ENCODE data around the gene EIF3F.

Gene EIF3F

GRCh38 chr11:8038811-8039529, 51.8 kb downstream of the EIF3F start:
- no peak overlapping the region for H3K27ac ChIP-seq (ENCODE audit: insufficient read depth in 1 of 2, low read depth in 1 of 2, low read length in 2 of 2, poor library complexity in 1 of 2, severe bottlenecking in 2 of 2)
- ChIA-PET POLR2A (no interaction called here), CTCF (interaction anchor here (15.9 kb wide), 1 partner anchor 54 kb away, joined by 278 read pairs; no protein-coding TSS in a partner anchor)
- DNase-seq = no peak
- H3K4me1 ChIP-seq (ENCODE audit: control extremely low read depth in 1 of 4, control insufficient read depth in 4 of 4, insufficient read depth in 4 of 4, low read length in 3 of 4) = no peaks in the 10 kb centered on the region
- H3K36me3 ChIP-seq (ENCODE audit: control insufficient read depth in 4 of 4, insufficient read depth in 4 of 4, low read length in 3 of 4) = no peaks in the 10 kb centered on the region
- H3K27me3 ChIP-seq (replicated peaks in 2 of 5; ENCODE audit: control insufficient read depth in 4 of 5, insufficient read depth in 5 of 5, low read length in 4 of 5) = no peaks in the 10 kb centered on the region
- 81% methylated on average over 7 of the region's 12 CpGs for WGBS (ENCODE audit: insufficient coverage)
- H3K9me3 ChIP-seq (ENCODE audit: control extremely low read depth in 1 of 5, control insufficient read depth in 4 of 5, insufficient read depth in 2 of 5, low read depth in 1 of 5, low read length in 4 of 5) = peaks cover 0 to 2% (median 0%) of the 10 kb centered on the region in 5 experiments
- no peak overlapping the region for H3K4me3 ChIP-seq (ENCODE audit: control insufficient read depth in 1 of 7, extremely low read depth in 1 of 7, insufficient read depth in 4 of 7, low read depth in 2 of 7, low read length in 6 of 7)

GRCh38 chr11:8039530-8040260, 52.6 kb downstream of the EIF3F start:
- Histone ChIP-seq H3K9me3 (ENCODE audit: control extremely low read depth in 1 of 5, control insufficient read depth in 4 of 5, insufficient read depth in 2 of 5, low read depth in 1 of 5, low read length in 4 of 5) (peaks cover 0 to 2% (median 0%) of the 10 kb centered on the region in 5 experiments), H3K36me3 (ENCODE audit: control insufficient read depth in 4 of 4, insufficient read depth in 4 of 4, low read length in 3 of 4) (no peaks in the 10 kb centered on the region), H3K4me1 (ENCODE audit: control extremely low read depth in 1 of 4, control insufficient read depth in 4 of 4, insufficient read depth in 4 of 4, low read length in 3 of 4) (no peaks in the 10 kb centered on the region), H3K27me3 (replicated peaks in 2 of 5; ENCODE audit: control insufficient read depth in 4 of 5, insufficient read depth in 5 of 5, low read length in 4 of 5) (peaks cover 0 to 3% (median 0%) of the 10 kb centered on the region in 5 experiments), H3K27ac (ENCODE audit: insufficient read depth in 1 of 2, low read depth in 1 of 2, low read length in 2 of 2, poor library complexity in 1 of 2, severe bottlenecking in 2 of 2) (no peak overlapping the region), H3K4me3 (ENCODE audit: control insufficient read depth in 1 of 7, extremely low read depth in 1 of 7, insufficient read depth in 4 of 7, low read depth in 2 of 7, low read length in 6 of 7) (no peak overlapping the region)
- WGBS (ENCODE audit: insufficient coverage) = 94% methylated on average over 6 of the region's 10 CpGs
- DNase-seq = no peak
- ChIA-PET CTCF (interaction anchor here (15.9 kb wide), 1 partner anchor 54 kb away, joined by 278 read pairs; no protein-coding TSS in a partner anchor), POLR2A (no interaction called here)

- ChIA-PET CTCF (interaction anchor here (15.9 kb wide), 1 partner anchor 53 kb away, joined by 278 read pairs; no protein-coding TSS in a partner anchor), POLR2A (no interaction called here)
- H3K27me3 ChIP-seq (replicated peaks in 2 of 5; ENCODE audit: control insufficient read depth in 4 of 5, insufficient read depth in 5 of 5, low read length in 4 of 5) = peaks cover 0 to 3% (median 0%) of the 10 kb centered on the region in 5 experiments
- H3K4me3 ChIP-seq (ENCODE audit: control insufficient read depth in 1 of 7, extremely low read depth in 1 of 7, insufficient read depth in 4 of 7, low read depth in 2 of 7, low read length in 6 of 7) = no peak overlapping the region
- peaks cover 0 to 2% (median 0%) of the 10 kb centered on the region in 5 experiments for H3K9me3 ChIP-seq (ENCODE audit: control extremely low read depth in 1 of 5, control insufficient read depth in 4 of 5, insufficient read depth in 2 of 5, low read depth in 1 of 5, low read length in 4 of 5)
- no peaks in the 10 kb centered on the region for H3K36me3 ChIP-seq (ENCODE audit: control insufficient read depth in 4 of 4, insufficient read depth in 4 of 4, low read length in 3 of 4)
- H3K27ac ChIP-seq (ENCODE audit: insufficient read depth in 1 of 2, low read depth in 1 of 2, low read length in 2 of 2, poor library complexity in 1 of 2, severe bottlenecking in 2 of 2) = no peak overlapping the region
- 93% methylated on average over 3 of the region's 4 CpGs for WGBS (ENCODE audit: insufficient coverage)
- no peaks in the 10 kb centered on the region for H3K4me1 ChIP-seq (ENCODE audit: control extremely low read depth in 1 of 4, control insufficient read depth in 4 of 4, insufficient read depth in 4 of 4, low read length in 3 of 4)
- DNase-seq = no peak
These were observed 53.3 kb downstream of the EIF3F start for GRCh38 chr11:8040261-8040920.

GRCh38 chr11:8040921-8041285, 53.8 kb downstream of the EIF3F start:
- Histone ChIP-seq H3K9me3 (ENCODE audit: control extremely low read depth in 1 of 5, control insufficient read depth in 4 of 5, insufficient read depth in 2 of 5, low read depth in 1 of 5, low read length in 4 of 5) (peaks cover 0 to 2% (median 0%) of the 10 kb centered on the region in 5 experiments), H3K27me3 (replicated peaks in 2 of 5; ENCODE audit: control insufficient read depth in 4 of 5, insufficient read depth in 5 of 5, low read length in 4 of 5) (peaks cover 0 to 6% (median 4%) of the 10 kb centered on the region in 5 experiments), H3K4me1 (ENCODE audit: control extremely low read depth in 1 of 4, control insufficient read depth in 4 of 4, insufficient read depth in 4 of 4, low read length in 3 of 4) (no peaks in the 10 kb centered on the region), H3K4me3 (ENCODE audit: control insufficient read depth in 1 of 7, extremely low read depth in 1 of 7, insufficient read depth in 4 of 7, low read depth in 2 of 7, low read length in 6 of 7) (no peak overlapping the region), H3K27ac (ENCODE audit: insufficient read depth in 1 of 2, low read depth in 1 of 2, low read length in 2 of 2, poor library complexity in 1 of 2, severe bottlenecking in 2 of 2) (no peak overlapping the region), H3K36me3 (ENCODE audit: control insufficient read depth in 4 of 4, insufficient read depth in 4 of 4, low read length in 3 of 4) (no peaks in the 10 kb centered on the region)
- 94% methylated on average over 2 of the region's 2 CpGs for WGBS (ENCODE audit: insufficient coverage)
- CTCF ChIA-PET = interaction anchor here (15.9 kb wide), 1 partner anchor 52 kb away, joined by 278 read pairs; no protein-coding TSS in a partner anchor
- no peak for DNase-seq
- POLR2A ChIA-PET = interaction anchor here (0.5 kb wide), 1 partner anchor 16 kb away, joined by 3 read pairs; no protein-coding TSS in a partner anchor

GRCh38 chr11:8041576-8041975, 54.4 kb downstream of the EIF3F start:
- Histone ChIP-seq H3K9me3 (ENCODE audit: control extremely low read depth in 1 of 5, control insufficient read depth in 4 of 5, insufficient read depth in 2 of 5, low read depth in 1 of 5, low read length in 4 of 5) (peaks cover 0 to 2% (median 0%) of the 10 kb centered on the region in 5 experiments), H3K27me3 (replicated peaks in 2 of 5; ENCODE audit: control insufficient read depth in 4 of 5, insufficient read depth in 5 of 5, low read length in 4 of 5) (peaks cover 0 to 9% (median 6%) of the 10 kb centered on the region in 5 experiments), H3K4me1 (ENCODE audit: control extremely low read depth in 1 of 4, control insufficient read depth in 4 of 4, insufficient read depth in 4 of 4, low read length in 3 of 4) (no peaks in the 10 kb centered on the region), H3K27ac (ENCODE audit: insufficient read depth in 1 of 2, low read depth in 1 of 2, low read length in 2 of 2, poor library complexity in 1 of 2, severe bottlenecking in 2 of 2) (no peak overlapping the region), H3K36me3 (ENCODE audit: control insufficient read depth in 4 of 4, insufficient read depth in 4 of 4, low read length in 3 of 4) (no peaks in the 10 kb centered on the region), H3K4me3 (ENCODE audit: control insufficient read depth in 1 of 7, extremely low read depth in 1 of 7, insufficient read depth in 4 of 7, low read depth in 2 of 7, low read length in 6 of 7) (no peak overlapping the region)
- ChIA-PET CTCF (interaction anchor here (1.0 to 15.9 kb wide), 3 partner anchors 8 to 52 kb away, joined by 3 to 278 read pairs (median 5); no protein-coding TSS in a partner anchor), POLR2A (interaction anchor here (0.5 kb wide), 1 partner anchor 15 kb away, joined by 3 read pairs; no protein-coding TSS in a partner anchor)
- WGBS (ENCODE audit: insufficient coverage) = 100% methylated on average over 1 of the region's 4 CpGs
- no peak for DNase-seq

GRCh38 chr11:8043756-8044155, 56.6 kb downstream of the EIF3F start:
- ChIA-PET POLR2A (no interaction called here), CTCF (interaction anchor here (0.7 to 15.9 kb wide), 3 partner anchors 10 to 311 kb away, joined by 3 to 278 read pairs (median 3); no protein-coding TSS in a partner anchor)
- H3K36me3 ChIP-seq (ENCODE audit: control insufficient read depth in 4 of 4, insufficient read depth in 4 of 4, low read length in 3 of 4) = no peaks in the 10 kb centered on the region
- H3K4me3 ChIP-seq (ENCODE audit: control insufficient read depth in 1 of 7, extremely low read depth in 1 of 7, insufficient read depth in 4 of 7, low read depth in 2 of 7, low read length in 6 of 7) = no peak overlapping the region
- H3K4me1 ChIP-seq (ENCODE audit: control extremely low read depth in 1 of 4, control insufficient read depth in 4 of 4, insufficient read depth in 4 of 4, low read length in 3 of 4) = no peaks in the 10 kb centered on the region
- H3K27me3 ChIP-seq (replicated peaks in 2 of 5; ENCODE audit: control insufficient read depth in 4 of 5, insufficient read depth in 5 of 5, low read length in 4 of 5) = peaks cover 3 to 15% (median 6%) of the 10 kb centered on the region in 5 experiments
- no peak for DNase-seq
- H3K27ac ChIP-seq (ENCODE audit: insufficient read depth in 1 of 2, low read depth in 1 of 2, low read length in 2 of 2, poor library complexity in 1 of 2, severe bottlenecking in 2 of 2) = no peak overlapping the region
- H3K9me3 ChIP-seq (ENCODE audit: control extremely low read depth in 1 of 5, control insufficient read depth in 4 of 5, insufficient read depth in 2 of 5, low read depth in 1 of 5, low read length in 4 of 5) = peaks cover 0 to 2% (median 0%) of the 10 kb centered on the region in 5 experiments
- no CpG with 5 or more reads among the region's 2 CpGs for WGBS (ENCODE audit: insufficient coverage)
